Neural progenitor cell (in vitro differentiated cells): ENCODE results near the gene TPPP. TPM values are rescaled to one million over a fixed set of nuclear protein-coding genes. Genes with fewer than 3 reads are reported as not detected.

Experiments used
- DNase-seq: peaks from one replicate; pipeline ENCODE4 v3.0.0-alpha.2; 2016; ENCODE audit warnings: low spot score
- H2AFZ ChIP-seq: fragments of 200-600 bp; sonication (generic); replicated peaks from 2 replicates; pipeline ENCODE4 v1.6.1; 2016; ENCODE audit warnings: antibody characterized with exemption
- H3F3A ChIP-seq: fragments of 200-600 bp; sonication (generic); 2 replicates; pipeline ENCODE4 v1.6.1; 2016; ENCODE audit warnings: antibody characterized with exemption, low read depth
- H3K27ac ChIP-seq: fragments of 200-600 bp; sonication (generic); 2 replicates; pipeline ENCODE4 v1.5.1; 2016; ENCODE audit warnings: mild to moderate bottlenecking
- H3K27me3 ChIP-seq: fragments of 200-600 bp; sonication (generic); 2 replicates; pipeline ENCODE4 v1.6.1; 2016; ENCODE audit warnings: mild to moderate bottlenecking, moderate library complexity
- H3K36me3 ChIP-seq: fragments of 200-600 bp; sonication (generic); 2 replicates; pipeline ENCODE4 v1.5.1; 2016
- H3K4me1 ChIP-seq: fragments of 200-600 bp; sonication (generic); 2 replicates; pipeline ENCODE4 v1.6.1; 2016; ENCODE audit warnings: mixed run types
- H3K4me2 ChIP-seq: fragments of 200-600 bp; sonication (generic); 2 replicates; pipeline ENCODE4 v1.6.1; 2016
- H3K4me3 ChIP-seq: fragments of 200-600 bp; sonication (generic); 2 replicates; pipeline ENCODE4 v1.5.1; 2016
- H3K79me2 ChIP-seq: fragments of 200-600 bp; sonication (generic); 2 replicates; pipeline ENCODE4 v1.6.1; 2016; ENCODE audit warnings: low read depth
- H3K9ac ChIP-seq: fragments of 200-600 bp; sonication (generic); 2 replicates; pipeline ENCODE4 v1.6.1; 2016
- H3K9me3 ChIP-seq: fragments of 200-600 bp; sonication (generic); 2 replicates; pipeline ENCODE4 v1.5.1; 2016; ENCODE audit warnings: low read depth
- H4K20me1 ChIP-seq: fragments of 200-600 bp; sonication (generic); 2 replicates; pipeline ENCODE4 v1.6.1; 2016; ENCODE audit warnings: low read depth
- H3K27ac Mint-ChIP-seq: 3 replicates; pipeline ENCODE4 v1.8.0; 2021; ENCODE audit warnings: mixed read lengths
- H3K27me3 Mint-ChIP-seq: 2 replicates; pipeline ENCODE4 v1.8.0; 2022; ENCODE audit warnings: low read depth, mild to moderate bottlenecking, inconsistent platforms, moderate library complexity, mixed read lengths; ENCODE audit not compliant: insufficient read depth
- H3K36me3 Mint-ChIP-seq: 3 replicates; pipeline ENCODE4 v1.8.0; 2021; ENCODE audit warnings: mixed read lengths
- H3K4me1 Mint-ChIP-seq: 3 replicates; pipeline ENCODE4 v1.8.0; 2021; ENCODE audit warnings: mixed read lengths
- H3K4me3 Mint-ChIP-seq: 3 replicates; pipeline ENCODE4 v1.8.0; 2021; ENCODE audit warnings: mild to moderate bottlenecking, moderate library complexity, mixed read lengths
- H3K9me3 Mint-ChIP-seq: 3 replicates; pipeline ENCODE4 v1.8.0; 2020; ENCODE audit warnings: mixed read lengths
- EZH2 ChIP-seq: fragments of 200-600 bp; sonication (generic); IDR thresholded peaks from 2 replicates; pipeline ENCODE4 v1.6.1; 2017; ENCODE audit warnings: antibody characterized with exemption, mild to moderate bottlenecking, moderate library complexity
- EZH2phosphoT487 ChIP-seq: fragments of 200-600 bp; sonication (generic); IDR thresholded peaks from 2 replicates; pipeline ENCODE4 v1.6.1; 2017; ENCODE audit warnings: antibody characterized with exemption
- total RNA-seq: library from RNA; depleted of rRNA; stranded (reverse); fragments of >200 nt; gene quantifications from 2 replicates; pipeline ENCODE4 v1.2.3, GENCODE V29; 2015; ENCODE audit warnings: low replicate concordance
- TF ChIP-seq, protein P1 (sequence below): fragments of 200-600 bp; sonication (generic); IDR thresholded peaks from 2 replicates; pipeline ENCODE4 v1.5.1; 2017; ENCODE audit warnings: antibody characterized with exemption, mild to moderate bottlenecking

The TPPP gene
- total RNA-seq, 1 donor from 2014 or later = not detected

DNA sequence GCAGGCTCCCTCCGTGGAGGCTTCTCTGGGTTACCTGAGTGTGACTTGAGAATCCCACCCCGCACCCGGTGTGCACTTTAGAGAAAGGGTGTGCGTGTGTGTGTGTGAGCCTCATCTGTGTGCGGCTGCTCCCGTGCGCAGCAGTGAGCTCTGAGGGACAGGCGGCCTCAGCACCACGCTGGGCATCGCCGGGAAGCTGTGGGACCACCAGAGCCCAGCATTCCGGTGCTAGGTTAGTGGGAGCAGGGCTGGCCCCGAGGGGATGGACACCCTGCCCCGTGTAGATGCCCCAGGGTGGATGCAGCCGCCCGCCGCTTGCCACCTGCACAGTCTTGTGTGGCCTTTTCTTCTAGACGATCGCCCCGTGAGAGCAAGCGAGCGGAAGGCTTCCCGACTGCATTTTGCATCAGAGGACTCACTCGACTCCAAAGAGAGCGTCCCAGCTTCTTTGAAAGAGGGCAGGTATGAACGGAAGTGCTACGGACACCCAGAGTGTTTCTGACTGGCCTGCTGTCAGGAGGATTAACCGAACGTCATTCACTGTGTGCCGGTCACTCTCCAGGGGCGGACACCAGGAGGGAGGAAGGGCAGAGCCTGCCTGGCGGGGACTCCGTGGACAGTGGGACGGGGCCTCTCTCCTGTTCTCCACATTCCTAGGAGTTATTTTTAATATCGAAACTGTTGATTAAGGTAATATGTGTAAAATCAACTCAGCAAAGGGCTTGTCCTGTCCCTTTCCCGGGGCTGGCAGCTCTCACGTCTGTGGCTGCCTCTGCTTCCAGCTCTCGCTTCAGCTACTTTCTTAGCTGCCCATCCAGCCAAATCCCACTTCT lies 68.8 kb downstream of the TPPP start:
- H3K79me2 ChIP-seq = no peaks in the 10 kb centered on the region
- H3K27ac ChIP-seq = no peak overlapping the region
- H3K4me2 ChIP-seq = no peak overlapping the region
- H3K36me3 ChIP-seq = no peaks in the 10 kb centered on the region
- no peak overlapping the region for H3K9ac ChIP-seq
- H4K20me1 ChIP-seq = no peaks in the 10 kb centered on the region
- H2AFZ ChIP-seq = no peak overlapping the region
- DNase-seq = no peak
- Mint-ChIP-seq H3K27ac (no peak overlapping the region), H3K4me3 (no peak overlapping the region), H3K27me3 (peaks cover 2% of the 10 kb centered on the region), H3K36me3 (peaks cover 46% of the 10 kb centered on the region), H3K9me3 (no peaks in the 10 kb centered on the region), H3K4me1 (peaks cover 4% of the 10 kb centered on the region)
- no peaks in the 10 kb centered on the region for H3K4me1 ChIP-seq
- H3F3A ChIP-seq = no peaks in the 10 kb centered on the region
- TF ChIP-seq, protein P1, sequence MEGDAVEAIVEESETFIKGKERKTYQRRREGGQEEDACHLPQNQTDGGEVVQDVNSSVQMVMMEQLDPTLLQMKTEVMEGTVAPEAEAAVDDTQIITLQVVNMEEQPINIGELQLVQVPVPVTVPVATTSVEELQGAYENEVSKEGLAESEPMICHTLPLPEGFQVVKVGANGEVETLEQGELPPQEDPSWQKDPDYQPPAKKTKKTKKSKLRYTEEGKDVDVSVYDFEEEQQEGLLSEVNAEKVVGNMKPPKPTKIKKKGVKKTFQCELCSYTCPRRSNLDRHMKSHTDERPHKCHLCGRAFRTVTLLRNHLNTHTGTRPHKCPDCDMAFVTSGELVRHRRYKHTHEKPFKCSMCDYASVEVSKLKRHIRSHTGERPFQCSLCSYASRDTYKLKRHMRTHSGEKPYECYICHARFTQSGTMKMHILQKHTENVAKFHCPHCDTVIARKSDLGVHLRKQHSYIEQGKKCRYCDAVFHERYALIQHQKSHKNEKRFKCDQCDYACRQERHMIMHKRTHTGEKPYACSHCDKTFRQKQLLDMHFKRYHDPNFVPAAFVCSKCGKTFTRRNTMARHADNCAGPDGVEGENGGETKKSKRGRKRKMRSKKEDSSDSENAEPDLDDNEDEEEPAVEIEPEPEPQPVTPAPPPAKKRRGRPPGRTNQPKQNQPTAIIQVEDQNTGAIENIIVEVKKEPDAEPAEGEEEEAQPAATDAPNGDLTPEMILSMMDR = no peak
- TF ChIP-seq EZH2 (no peak), EZH2phosphoT487 (no peak)
- H3K4me3 ChIP-seq = no peak overlapping the region
- H3K27me3 ChIP-seq = no peaks in the 10 kb centered on the region
- no peaks in the 10 kb centered on the region for H3K9me3 ChIP-seq

DNA sequence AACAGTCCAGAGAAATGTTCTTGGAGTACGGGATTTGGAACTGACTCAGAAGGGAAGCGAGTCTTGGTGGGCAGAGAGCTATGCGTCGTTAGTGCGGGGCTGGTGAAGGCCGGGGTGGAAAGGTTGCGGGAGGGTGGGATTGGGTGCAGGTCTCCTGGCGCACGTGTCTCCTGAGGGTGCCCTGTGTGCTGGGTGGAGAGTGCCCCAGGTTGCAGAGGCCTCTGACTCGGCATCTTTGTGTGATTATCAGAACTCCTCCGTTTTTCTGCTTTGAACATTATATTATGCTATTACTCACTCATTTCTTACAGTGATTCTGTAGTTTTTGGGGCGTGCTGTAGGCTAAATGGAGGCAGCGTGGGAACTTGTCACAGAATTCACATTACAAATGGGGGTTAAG lies 69.6 kb downstream of the TPPP start:
- Histone ChIP-seq H4K20me1 (no peaks in the 10 kb centered on the region), H3K79me2 (no peaks in the 10 kb centered on the region), H3F3A (no peaks in the 10 kb centered on the region), H3K9ac (no peak overlapping the region), H3K9me3 (no peaks in the 10 kb centered on the region), H3K27me3 (no peaks in the 10 kb centered on the region), H3K27ac (no peak overlapping the region), H3K36me3 (no peaks in the 10 kb centered on the region), H2AFZ (no peak overlapping the region), H3K4me3 (no peak overlapping the region), H3K4me1 (no peaks in the 10 kb centered on the region), H3K4me2 (no peak overlapping the region)
- H3K4me3 Mint-ChIP-seq = no peak overlapping the region
- peaks cover 2% of the 10 kb centered on the region for H3K27me3 Mint-ChIP-seq
- no peak for TF ChIP-seq EZH2
- TF ChIP-seq, protein P1 = no peak
- TF ChIP-seq EZH2phosphoT487 = no peak
- peaks cover 44% of the 10 kb centered on the region for H3K36me3 Mint-ChIP-seq
- no peak for DNase-seq
- no peak overlapping the region for H3K27ac Mint-ChIP-seq
- peaks cover 4% of the 10 kb centered on the region for H3K4me1 Mint-ChIP-seq
- H3K9me3 Mint-ChIP-seq = no peaks in the 10 kb centered on the region

DNA sequence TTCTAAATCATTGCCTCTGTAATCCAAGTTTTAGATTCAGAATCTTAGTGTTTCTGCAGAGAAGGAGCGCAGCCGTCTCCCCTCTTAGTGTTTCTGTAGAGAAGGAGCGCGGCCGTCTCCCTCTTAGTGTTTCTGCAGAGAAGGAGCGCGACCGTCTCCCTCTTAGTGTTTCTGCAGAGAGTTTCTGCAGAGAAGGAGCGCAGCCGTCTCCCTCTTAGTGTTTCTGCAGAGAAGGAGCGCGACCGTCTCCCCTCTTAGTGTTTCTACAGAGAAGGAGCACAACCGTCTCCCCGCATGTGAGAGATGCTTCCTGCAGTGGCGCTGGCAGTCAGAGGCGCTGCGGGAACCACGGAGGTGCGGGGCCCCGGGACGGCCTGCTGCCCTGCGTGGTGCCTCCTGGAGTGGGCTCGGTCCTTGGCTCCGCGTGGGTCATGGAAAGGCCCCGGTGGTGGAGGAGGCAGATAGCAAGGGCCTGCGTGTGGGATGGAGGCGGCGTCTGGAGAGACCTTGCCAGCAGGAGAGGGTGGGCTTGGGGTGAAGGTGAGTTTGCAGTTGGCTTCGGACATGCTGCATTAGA lies 70.1 kb downstream of the TPPP start:
- no peaks in the 10 kb centered on the region for H3K27me3 ChIP-seq
- H2AFZ ChIP-seq = no peak overlapping the region
- H3K36me3 ChIP-seq = no peaks in the 10 kb centered on the region
- H3K9ac ChIP-seq = no peak overlapping the region
- Mint-ChIP-seq H3K36me3 (peaks cover 43% of the 10 kb centered on the region), H3K9me3 (no peaks in the 10 kb centered on the region), H3K4me1 (peaks cover 4% of the 10 kb centered on the region), H3K4me3 (no peak overlapping the region), H3K27ac (no peak overlapping the region), H3K27me3 (peaks cover 2% of the 10 kb centered on the region)
- H3K4me3 ChIP-seq = no peak overlapping the region
- no peaks in the 10 kb centered on the region for H3K9me3 ChIP-seq
- H3K4me1 ChIP-seq = no peaks in the 10 kb centered on the region
- H3F3A ChIP-seq = no peaks in the 10 kb centered on the region
- H3K27ac ChIP-seq = no peak overlapping the region
- H3K79me2 ChIP-seq = peaks cover under 1% of the 10 kb centered on the region
- DNase-seq = no peak
- H4K20me1 ChIP-seq = peaks cover 3% of the 10 kb centered on the region
- H3K4me2 ChIP-seq = no peak overlapping the region
- no peak for TF ChIP-seq EZH2
- TF ChIP-seq EZH2phosphoT487 = no peak
- TF ChIP-seq, protein P1 = no peak
